SK-N-SH (cell line): ENCODE measurements around the gene SH3RF1. TPM values are rescaled to one million over a fixed set of nuclear protein-coding genes. Genes with fewer than 3 reads are reported as not detected.

Experiments used
- CTCF ChIA-PET: fragments of 300-600, 350-600 bp; formaldehyde crosslinking; extraction: SDS; loops from one replicate; lab custom pipeline; 2021; lab: Yijun Ruan, JAX
- POLR2A ChIA-PET: fragments of 350-600 bp; sonication (Branson Sonifier 250); formaldehyde crosslinking; extraction: SDS; loops from one replicate; lab custom pipeline; 2020; ENCODE audit warnings: antibody characterized with exemption, inconsistent platforms; lab: Yijun Ruan, JAX
- DNase-seq: peaks from one replicate; pipeline ENCODE4 v3.0.0; 2012
- H2AFZ ChIP-seq: fragments of 200-600 bp; sonication (generic); 2 replicates; pipeline ENCODE4 v1.8.1; 2016; ENCODE audit warnings: antibody characterized with exemption, mild to moderate bottlenecking, low read depth
- H3F3A ChIP-seq: fragments of 200-600 bp; sonication (generic); replicated peaks from 2 replicates; pipeline ENCODE3; 2016; ENCODE audit warnings: antibody characterized with exemption, mild to moderate bottlenecking; ENCODE audit not compliant: insufficient read depth
- H3K27ac ChIP-seq, 2 experiments: fragments of 200-500 bp in 1 of 2; fragments of 200-600 bp in 1 of 2; sonication (Bioruptor generic) in 1 of 2; sonication (generic), shearing (Covaris generic) in 1 of 2; 2 replicates each; pipeline versions ENCODE4 v1.5.1 to v1.6.1; 2014 to 2016; ENCODE audit warnings: low read depth in 2 of 2, inconsistent platforms in 1 of 2, low read length in 1 of 2, mild to moderate bottlenecking in 1 of 2, mixed read lengths in 1 of 2
- H3K27me3 ChIP-seq: fragments of 200-600 bp; sonication (generic), shearing (Covaris generic); 2 replicates; pipeline ENCODE4 v1.6.1; 2016; ENCODE audit warnings: mixed run types; ENCODE audit not compliant: insufficient read depth
- H3K36me3 ChIP-seq, 2 experiments: fragments of 200-500 bp in 1 of 2; fragments of 200-600 bp in 1 of 2; sonication (Bioruptor generic) in 1 of 2; sonication (generic) in 1 of 2; replicated peaks in 1 of 2; 2 replicates each; pipeline versions ENCODE3 to v1.5.1; 2014 to 2016; ENCODE audit warnings: low read length in 1 of 2, mild to moderate bottlenecking in 1 of 2; ENCODE audit not compliant: insufficient read depth in 2 of 2, control insufficient read depth in 1 of 2
- H3K4me1 ChIP-seq, 2 experiments: fragments of 200-500 bp in 1 of 2; fragments of 200-600 bp in 1 of 2; sonication (Bioruptor generic) in 1 of 2; sonication (generic), shearing (Covaris generic) in 1 of 2; 2 replicates each; pipeline versions ENCODE4 v1.5.1 to v1.6.1; 2014 to 2016; ENCODE audit warnings: low read depth in 1 of 2, low read length in 1 of 2, mixed run types in 1 of 2; ENCODE audit not compliant: insufficient read depth in 2 of 2, control insufficient read depth in 1 of 2
- H3K4me2 ChIP-seq: fragments of 200-600 bp; sonication (generic), shearing (Covaris generic); 2 replicates; pipeline ENCODE4 v1.6.1; 2017; ENCODE audit warnings: mixed run types
- H3K4me3 ChIP-seq, 2 experiments: fragments of 200-500 bp in 1 of 2; fragments of 200-600 bp in 1 of 2; sonication (Bioruptor generic) in 1 of 2; sonication (generic), shearing (Covaris generic) in 1 of 2; 2 replicates each; pipeline versions ENCODE4 v1.5.1 to v1.8.1; 2014 to 2016; ENCODE audit warnings: low read depth in 2 of 2, inconsistent platforms in 1 of 2, low read length in 1 of 2, mild to moderate bottlenecking in 1 of 2, mixed read lengths in 1 of 2, moderate library complexity in 1 of 2
- H3K79me2 ChIP-seq: fragments of 200-600 bp; sonication (generic); 2 replicates; pipeline ENCODE4 v1.8.1; 2017; ENCODE audit warnings: mild to moderate bottlenecking; ENCODE audit not compliant: insufficient read depth
- H3K9ac ChIP-seq: fragments of 200-600 bp; sonication (generic); 2 replicates; pipeline ENCODE4 v1.6.1; 2017; ENCODE audit warnings: mixed run types
- H3K9me2 ChIP-seq: fragments of 200-600 bp; sonication (generic); 2 replicates; pipeline ENCODE4 v1.6.1; 2017; ENCODE audit warnings: mixed run types
- H3K9me3 ChIP-seq: fragments of 200-600 bp; sonication (generic); 2 replicates; pipeline ENCODE4 v1.6.1; 2017; ENCODE audit warnings: mixed run types, mild to moderate bottlenecking, moderate library complexity
- H4K20me1 ChIP-seq: fragments of 200-600 bp; sonication (generic); 2 replicates; pipeline ENCODE4 v1.6.1; 2017; ENCODE audit warnings: mild to moderate bottlenecking, mixed run types; ENCODE audit not compliant: insufficient read depth
- CHD2 ChIP-seq: fragments of 150-350 bp; IDR thresholded peaks from 2 replicates; pipeline ENCODE4 v1.6.1; 2018; ENCODE audit warnings: low read length; ENCODE audit not compliant: partially characterized antibody
- EZH2phosphoT487 ChIP-seq: fragments of 200-600 bp; sonication (generic); IDR thresholded peaks from 2 replicates; pipeline ENCODE4 v1.6.1; 2017; ENCODE audit warnings: low read depth, mixed run types, mild to moderate bottlenecking, antibody characterized with exemption, moderate library complexity, borderline replicate concordance
- FOSL2 ChIP-seq: IDR thresholded peaks from 2 replicates; pipeline ENCODE4 v1.4.0; 2012; ENCODE audit warnings: low read depth, mild to moderate bottlenecking, moderate library complexity, borderline replicate concordance
- FOXJ3 ChIP-seq: sonication (generic); formaldehyde crosslinking; IDR thresholded peaks from 2 replicates; pipeline ENCODE4 v1.5.1; 2020; ENCODE audit warnings: mild to moderate bottlenecking, missing genetic modification reagents
- IRF3 ChIP-seq: fragments of 150-350 bp; IDR thresholded peaks from 2 replicates; pipeline ENCODE4 v1.6.1; 2016; ENCODE audit warnings: mild to moderate bottlenecking, low read depth, low read length
- JUND ChIP-seq: IDR thresholded peaks from 2 replicates; pipeline ENCODE4 v1.4.0; 2012
- MAX ChIP-seq: IDR thresholded peaks from 2 replicates; pipeline ENCODE4 v1.4.0; 2012; ENCODE audit warnings: low read depth
- MEF2A ChIP-seq: IDR thresholded peaks from 2 replicates; pipeline ENCODE4 v1.4.0; 2012; ENCODE audit warnings: low read depth, borderline replicate concordance
- MXI1 ChIP-seq: IDR thresholded peaks from 2 replicates; pipeline ENCODE4 v1.6.1; 2012; ENCODE audit warnings: mild to moderate bottlenecking, low read depth, low read length, improper control_type of control experiment
- NFIC ChIP-seq: IDR thresholded peaks from 2 replicates; pipeline ENCODE4 v1.4.0; 2012; ENCODE audit warnings: borderline replicate concordance
- PBX3 ChIP-seq: IDR thresholded peaks from 2 replicates; pipeline ENCODE4; 2012
- POLR2AphosphoS5 ChIP-seq: IDR thresholded peaks from 2 replicates; pipeline ENCODE4 v1.6.1; 2012; ENCODE audit warnings: low read depth, low read length
- RCOR1 ChIP-seq: fragments of 150-350 bp; IDR thresholded peaks from 2 replicates; pipeline ENCODE4 v1.6.1; 2017; ENCODE audit warnings: antibody characterized with exemption, low read length
- RXRA ChIP-seq: IDR thresholded peaks from 2 replicates; pipeline ENCODE4 v1.4.0; 2012; ENCODE audit warnings: low read depth, mild to moderate bottlenecking, borderline replicate concordance
- SIN3A ChIP-seq: IDR thresholded peaks from 2 replicates; pipeline ENCODE4 v1.6.1; 2012; ENCODE audit warnings: low read depth, mild to moderate bottlenecking, low read length, moderate library complexity, borderline replicate concordance
- SMC3 ChIP-seq: IDR thresholded peaks from 2 replicates; pipeline ENCODE4 v1.6.1; 2012; ENCODE audit warnings: low read depth, low read length, improper control_type of control experiment
- TAF1 ChIP-seq: IDR thresholded peaks from 2 replicates; pipeline ENCODE4 v1.6.1; 2012; ENCODE audit warnings: low read depth, mild to moderate bottlenecking, low read length, moderate library complexity, borderline replicate concordance
- USF1 ChIP-seq: IDR thresholded peaks from 2 replicates; pipeline ENCODE4 v1.4.0; 2012; ENCODE audit warnings: low read depth, borderline replicate concordance
- YY1 ChIP-seq: IDR thresholded peaks from 2 replicates; pipeline ENCODE4 v1.4.0; 2012; ENCODE audit warnings: low read depth, mild to moderate bottlenecking
- ZBTB33 ChIP-seq: IDR thresholded peaks from 2 replicates; pipeline ENCODE4 v1.4.0; 2012; ENCODE audit warnings: low read depth, borderline replicate concordance
- WGBS: methylation state at CpG from one replicate; pipeline ENCODE4 v1.1.6; 2017; ENCODE audit warnings: low lambda C conversion rate; 5-methylcytosine and 5-hydroxymethylcytosine counted together
- polyA plus RNA-seq, 3 experiments: library from polyadenylated mRNA; depleted of rRNA; stranded (reverse); fragments of >200 nt; gene quantifications; 2 replicates each; pipeline ENCODE4 v1.2.3, GENCODE V29; 2012

SH3RF1 gene
- polyA plus RNA-seq, 1 of the 3 experiments (the other 2 are of a cell fraction), result 22.0 TPM

- H3K27me3 ChIP-seq, result no peaks in the 10 kb centered on the region
- H3K9ac ChIP-seq, result no peak overlapping the region
- H3K79me2 ChIP-seq, result peaks cover 100% of the 10 kb centered on the region
- H4K20me1 ChIP-seq, result peaks cover 85% of the 10 kb centered on the region
- no peak overlapping the region for H3K4me3 ChIP-seq
- no peak overlapping the region for H3K27ac ChIP-seq
- H3K9me3 ChIP-seq, result no peaks in the 10 kb centered on the region
- H3K9me2 ChIP-seq, result no peaks in the 10 kb centered on the region
- H2AFZ ChIP-seq, result no peak overlapping the region
- WGBS, result 97% methylated on average over 3 of the region's 3 CpGs
- ChIA-PET CTCF (interaction anchor here (0.6 kb wide), 1 partner anchor 21 kb away, joined by 3 read pairs; no protein-coding TSS in a partner anchor), POLR2A (no interaction called here)
- peaks cover 0 to 9% of the 10 kb centered on the region in 2 experiments for H3K36me3 ChIP-seq
- H3K4me1 ChIP-seq, result peaks cover 3 to 23% of the 10 kb centered on the region in 2 experiments; a peak in 3 of 4 replicates
- TF ChIP-seq FOSL2, result no peak
- TF ChIP-seq MEF2A, result no peak
- TF ChIP-seq ZBTB33, result no peak
- TF ChIP-seq FOXJ3 (CRISPR knock-in tag), result no peak
- no peak for TF ChIP-seq YY1
- no peak for TF ChIP-seq SMC3
- no peak for TF ChIP-seq RCOR1
- no peak for TF ChIP-seq MXI1
- no peak for TF ChIP-seq CHD2
- no peak for TF ChIP-seq IRF3
- TF ChIP-seq EZH2phosphoT487, result no peak
- TF ChIP-seq POLR2AphosphoS5, result no peak
- no peak for TF ChIP-seq MAX
- TF ChIP-seq PBX3, result no peak
- no peak for TF ChIP-seq SIN3A
- TF ChIP-seq RXRA, result no peak
- no peak for TF ChIP-seq JUND
- no peak for TF ChIP-seq NFIC
- TF ChIP-seq USF1, result no peak
- TF ChIP-seq TAF1, result no peak
- TF ChIP-seq, all 33 proteins: peak for 0
- Histone ChIP-seq H3F3A (peaks cover 5% of the 10 kb centered on the region), H3K4me2 (no peak overlapping the region)
- DNase-seq, result no peak
Measured at GRCh38 chr4:169175476-169175875, 95.3 kb downstream of the SH3RF1 start.
